ENCODE data around the gene CDK15. TPM values are rescaled to one million over a fixed set of nuclear protein-coding genes. Genes with fewer than 3 reads are reported as not detected.

The CDK15 gene
- total RNA-seq, 6 experiments from 2014 or later, result not detected

- WGBS (ENCODE audit: insufficient coverage, low coverage, low lambda C conversion rate, missing lambda C conversion rate), result 33% methylated on average over 8 of the region's 8 CpGs
- Histone ChIP-seq H3K27me3 (no peaks in the 10 kb centered on the region), H3K9me3 (no peaks in the 10 kb centered on the region), H3K4me3 (no peak overlapping the region), H3K27ac (no peak overlapping the region), H3K36me3 (no peaks in the 10 kb centered on the region), H3K4me1 (no peaks in the 10 kb centered on the region)
- intact Hi-C loops (cut with DNase I), result no loop called here
- TF ChIP-seq POLR2A (IDR thresholded peaks at IDR 0.05) (no peak), CTCF (IDR thresholded peaks at IDR 0.05) (no peak)
- ATAC-seq, result no peak
- no peak for DNase-seq
These were observed 95.4 kb downstream of the CDK15 start for GRCh38 chr2:201901786-201902185.

GRCh38 chr2:201904538-201905420 is 98.4 kb downstream of the CDK15 start:
- Histone ChIP-seq H3K9me3 (no peaks in the 10 kb centered on the region), H3K27ac (no peak overlapping the region), H3K36me3 (no peaks in the 10 kb centered on the region), H3K27me3 (no peaks in the 10 kb centered on the region), H3K4me1 (no peaks in the 10 kb centered on the region), H3K4me3 (no peak overlapping the region)
- DNase-seq, result no peak
- intact Hi-C loops (cut with DNase I), result no loop called here
- TF ChIP-seq POLR2A (IDR thresholded peaks at IDR 0.05) (no peak), CTCF (IDR thresholded peaks at IDR 0.05) (no peak)
- no peak for ATAC-seq
- 43% methylated on average over 5 of the region's 5 CpGs for WGBS (ENCODE audit: insufficient coverage, low coverage, low lambda C conversion rate, missing lambda C conversion rate)

- ATAC-seq (no peak), DNase-seq (no peak)
- TF ChIP-seq POLR2A (IDR thresholded peaks at IDR 0.05) (no peak), CTCF (IDR thresholded peaks at IDR 0.05) (no peak)
- Histone ChIP-seq H3K4me1 (no peaks in the 10 kb centered on the region), H3K27me3 (no peaks in the 10 kb centered on the region), H3K27ac (no peak overlapping the region), H3K4me3 (no peak overlapping the region), H3K9me3 (no peaks in the 10 kb centered on the region), H3K36me3 (no peaks in the 10 kb centered on the region)
- intact Hi-C loops (cut with DNase I), result no loop called here
- 36% methylated on average over 8 of the region's 10 CpGs for WGBS (ENCODE audit: insufficient coverage, low coverage, low lambda C conversion rate, missing lambda C conversion rate)
These were observed 100.6 kb downstream of the CDK15 start for GRCh38 chr2:201906777-201907562.

GRCh38 chr2:201907563-201907881 is 101.2 kb downstream of the CDK15 start:
- no peak overlapping the region for H3K4me3 ChIP-seq
- WGBS (ENCODE audit: insufficient coverage, low coverage, low lambda C conversion rate, missing lambda C conversion rate), result 70% methylated on average over 2 of the region's 4 CpGs

More at GRCh38 chr2:201907563-201907881, 101.2 kb downstream of the CDK15 start:
- no peaks in the 10 kb centered on the region for H3K9me3 ChIP-seq
- intact Hi-C loops (cut with DNase I), result no loop called here
- no peaks in the 10 kb centered on the region for H3K27me3 ChIP-seq
- no peak for TF ChIP-seq POLR2A (IDR thresholded peaks at IDR 0.05)
- TF ChIP-seq CTCF (IDR thresholded peaks at IDR 0.05), result no peak
- H3K36me3 ChIP-seq, result no peaks in the 10 kb centered on the region
- no peak overlapping the region for H3K27ac ChIP-seq
- no peak for DNase-seq
- no peak for ATAC-seq
- H3K4me1 ChIP-seq, result no peaks in the 10 kb centered on the region

Measured in right lobe of liver (tissue), 6 donors.